Ovary (tissue), 3 donors: Measurements from ENCODE around the gene MAP3K7.

Experiments used
- CTCF ChIP-seq, 3 donors: fragments of 450-650 bp in 2 of 3; fragments of 200-600 bp in 1 of 3; IDR thresholded peaks; one replicate each; pipeline versions ENCODE4 v1.5.1 to v1.8.0; 2016 to 2022; ENCODE audit warnings: antibody characterized with exemption in 3 of 3, mild to moderate bottlenecking in 1 of 3
- EP300 ChIP-seq: sonication (generic); formaldehyde crosslinking; IDR thresholded peaks from one replicate; pipeline ENCODE4 v1.6.1; 2017; ENCODE audit warnings: antibody characterized with exemption
- donor health status: DM: no; HTN: no; CAD: no.

GRCh38 chr6:90497411-90497810 lies 89.5 kb downstream of the MAP3K7 start:
- TF ChIP-seq CTCF (IDR thresholded peaks at IDR 0.05): no peak
- no peak for TF ChIP-seq EP300
